PFSK-1 (cell line): ENCODE measurements around the gene VTN.

Experiments
- POLR2AphosphoS5 ChIP-seq: IDR thresholded peaks from 2 replicates; pipeline ENCODE4 v1.6.1; 2012; ENCODE audit warnings: low read depth, mild to moderate bottlenecking, control low read depth, low read length, moderate library complexity
- SIN3A ChIP-seq: IDR thresholded peaks from 2 replicates; pipeline ENCODE4 v1.6.1; 2012; ENCODE audit warnings: mild to moderate bottlenecking, low read length, moderate library complexity, borderline replicate concordance; ENCODE audit not compliant: insufficient read depth
- TAF1 ChIP-seq: IDR thresholded peaks from 2 replicates; pipeline ENCODE4 v1.6.1; 2012; ENCODE audit warnings: low read length, control low read depth, borderline replicate concordance; ENCODE audit not compliant: insufficient read depth

- TF ChIP-seq POLR2AphosphoS5 (no peak), SIN3A (no peak), TAF1 (no peak)
Measured at GRCh38 chr17:28319598-28319935, 50.5 kb downstream of the VTN start.
